ENCODE data around the gene VAMP1. TPM values are rescaled to one million over a fixed set of nuclear protein-coding genes. Genes with fewer than 3 reads are reported as not detected.

VAMP1 gene
- total and polyA plus RNA-seq, 2 of the 13 experiments (the other 11 are each of a cell fraction or from before 2014, with no cell fraction given) = 2.5 to 7.4 TPM

DNA sequence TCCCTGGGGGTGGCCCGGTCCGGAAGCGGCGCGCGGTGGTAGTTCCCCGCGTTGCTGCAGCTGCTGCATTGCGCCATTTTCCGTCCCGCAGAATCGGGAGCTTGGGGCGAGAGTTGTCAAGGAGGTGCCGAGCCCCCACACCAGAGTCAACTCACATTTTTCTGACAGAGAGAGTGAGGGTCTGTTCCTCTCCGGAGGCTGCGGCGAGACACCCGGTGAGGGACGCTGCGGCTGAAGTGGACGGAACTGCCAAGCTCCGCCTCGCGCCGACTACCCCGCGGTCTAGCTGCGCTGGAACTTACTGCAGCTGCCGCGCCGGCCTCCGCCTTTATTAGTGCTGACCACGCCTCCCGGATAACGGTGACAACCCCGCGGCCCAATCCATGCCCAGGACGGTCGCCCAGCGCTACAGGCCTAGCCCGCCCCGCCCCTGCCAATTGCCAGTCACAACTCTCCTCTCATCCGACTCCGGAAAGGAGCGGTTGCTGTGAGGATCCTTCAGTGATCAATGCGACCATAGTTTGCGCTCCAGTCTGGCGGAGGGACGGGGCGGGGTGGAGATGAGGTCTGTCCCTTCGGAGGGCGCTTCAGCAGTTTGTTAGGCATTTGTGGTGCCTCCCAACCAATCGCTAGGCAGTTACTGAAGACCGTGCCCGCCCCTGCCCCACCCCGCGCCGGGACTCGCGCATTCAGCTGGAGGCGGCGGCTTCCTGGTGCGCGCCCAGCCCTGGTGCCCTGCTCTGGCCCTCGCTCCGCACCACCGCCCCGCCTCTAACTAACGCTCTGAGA, at the start of gene VAMP1 (continued):
- TF ChIP-seq, protein P1, sequence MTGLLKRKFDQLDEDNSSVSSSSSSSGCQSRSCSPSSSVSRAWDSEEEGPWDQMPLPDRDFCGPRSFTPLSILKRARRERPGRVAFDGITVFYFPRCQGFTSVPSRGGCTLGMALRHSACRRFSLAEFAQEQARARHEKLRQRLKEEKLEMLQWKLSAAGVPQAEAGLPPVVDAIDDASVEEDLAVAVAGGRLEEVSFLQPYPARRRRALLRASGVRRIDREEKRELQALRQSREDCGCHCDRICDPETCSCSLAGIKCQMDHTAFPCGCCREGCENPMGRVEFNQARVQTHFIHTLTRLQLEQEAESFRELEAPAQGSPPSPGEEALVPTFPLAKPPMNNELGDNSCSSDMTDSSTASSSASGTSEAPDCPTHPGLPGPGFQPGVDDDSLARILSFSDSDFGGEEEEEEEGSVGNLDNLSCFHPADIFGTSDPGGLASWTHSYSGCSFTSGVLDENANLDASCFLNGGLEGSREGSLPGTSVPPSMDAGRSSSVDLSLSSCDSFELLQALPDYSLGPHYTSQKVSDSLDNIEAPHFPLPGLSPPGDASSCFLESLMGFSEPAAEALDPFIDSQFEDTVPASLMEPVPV (CRISPR knock-in tag; IDR thresholded peaks at IDR 0.05) = peak; percentile 90; the same call in 1 of the 2 replicates
- TF ChIP-seq SMYD3 (CRISPR knock-in tag; IDR thresholded peaks at IDR 0.05) (peak; percentile 87; the same call in 1 of the 2 replicates), SOX6 (IDR thresholded peaks at IDR 0.05) (no peak), SOX6 (CRISPR knock-in tag; IDR thresholded peaks at IDR 0.05) (peak; percentile 73; the same call in 1 of the 2 replicates), RBAK (CRISPR knock-in tag; IDR thresholded peaks at IDR 0.05) (0 out of 2 replicates have a peak, but pooled peaks have one; percentile 42), ZNF878 (CRISPR knock-in tag; IDR thresholded peaks at IDR 0.05) (0 out of 2 replicates have a peak, but pooled peaks have one; percentile 68), JARID2 (CRISPR knock-in tag; IDR thresholded peaks at IDR 0.05; ENCODE audit: insufficient replicate concordance) (peak; percentile 59), DNMT3B (CRISPR knock-in tag; conservative IDR thresholded peaks at IDR 0.05) (no peak), TMF1 (CRISPR knock-in tag; IDR thresholded peaks at IDR 0.05; ENCODE audit: low read depth) (peak; percentile 81; the same call in 1 of the 2 replicates), SP1 (IDR thresholded peaks at IDR 0.05) (no peak), SP1 (CRISPR knock-in tag; IDR thresholded peaks at IDR 0.05) (peak; percentile 96), MEIS2 (CRISPR knock-in tag; IDR thresholded peaks at IDR 0.05) (peak; percentile 33; the same call in 1 of the 2 replicates), HDAC6 (IDR thresholded peaks at IDR 0.05; ENCODE audit: low read depth, low read length) (no peak), KDM5A (IDR thresholded peaks at IDR 0.05; ENCODE audit: borderline replicate concordance, low read length) (no peak), NFYC (CRISPR knock-in tag; IDR thresholded peaks at IDR 0.05) (peak; percentile 93), RFX5 (IDR thresholded peaks at IDR 0.05; ENCODE audit: low read depth, low read length) (0 out of 2 replicates have a peak, but pooled peaks have one; percentile 35), PAX8 (CRISPR knock-in tag; IDR thresholded peaks at IDR 0.05; ENCODE audit: borderline replicate concordance) (peak; percentile 87; the same call in 1 of the 2 replicates), ZFP82 (CRISPR knock-in tag; IDR thresholded peaks at IDR 0.05; ENCODE audit: borderline replicate concordance) (peak; percentile 79; the same call in 1 of the 2 replicates), NONO (IDR thresholded peaks at IDR 0.05) (no peak), NONO (CRISPR knock-in tag; conservative IDR thresholded peaks at IDR 0.05) (peak; percentile 92)
- TF ChIP-seq, protein P2, sequence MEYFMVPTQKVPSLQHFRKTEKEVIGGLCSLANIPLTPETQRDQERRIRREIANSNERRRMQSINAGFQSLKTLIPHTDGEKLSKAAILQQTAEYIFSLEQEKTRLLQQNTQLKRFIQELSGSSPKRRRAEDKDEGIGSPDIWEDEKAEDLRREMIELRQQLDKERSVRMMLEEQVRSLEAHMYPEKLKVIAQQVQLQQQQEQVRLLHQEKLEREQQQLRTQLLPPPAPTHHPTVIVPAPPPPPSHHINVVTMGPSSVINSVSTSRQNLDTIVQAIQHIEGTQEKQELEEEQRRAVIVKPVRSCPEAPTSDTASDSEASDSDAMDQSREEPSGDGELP (IDR thresholded peaks at IDR 0.05; ENCODE audit: borderline replicate concordance, low read depth) = peak; percentile 75; the same call in 1 of the 2 replicates
- TF ChIP-seq, protein P3, sequence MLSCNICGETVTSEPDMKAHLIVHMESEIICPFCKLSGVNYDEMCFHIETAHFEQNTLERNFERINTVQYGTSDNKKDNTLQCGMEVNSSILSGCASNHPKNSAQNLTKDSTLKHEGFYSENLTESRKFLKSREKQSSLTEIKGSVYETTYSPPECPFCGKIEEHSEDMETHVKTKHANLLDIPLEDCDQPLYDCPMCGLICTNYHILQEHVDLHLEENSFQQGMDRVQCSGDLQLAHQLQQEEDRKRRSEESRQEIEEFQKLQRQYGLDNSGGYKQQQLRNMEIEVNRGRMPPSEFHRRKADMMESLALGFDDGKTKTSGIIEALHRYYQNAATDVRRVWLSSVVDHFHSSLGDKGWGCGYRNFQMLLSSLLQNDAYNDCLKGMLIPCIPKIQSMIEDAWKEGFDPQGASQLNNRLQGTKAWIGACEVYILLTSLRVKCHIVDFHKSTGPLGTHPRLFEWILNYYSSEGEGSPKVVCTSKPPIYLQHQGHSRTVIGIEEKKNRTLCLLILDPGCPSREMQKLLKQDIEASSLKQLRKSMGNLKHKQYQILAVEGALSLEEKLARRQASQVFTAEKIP (CRISPR knock-in tag; IDR thresholded peaks at IDR 0.05; ENCODE audit: borderline replicate concordance) = no peak
- TF ChIP-seq, protein P4, sequence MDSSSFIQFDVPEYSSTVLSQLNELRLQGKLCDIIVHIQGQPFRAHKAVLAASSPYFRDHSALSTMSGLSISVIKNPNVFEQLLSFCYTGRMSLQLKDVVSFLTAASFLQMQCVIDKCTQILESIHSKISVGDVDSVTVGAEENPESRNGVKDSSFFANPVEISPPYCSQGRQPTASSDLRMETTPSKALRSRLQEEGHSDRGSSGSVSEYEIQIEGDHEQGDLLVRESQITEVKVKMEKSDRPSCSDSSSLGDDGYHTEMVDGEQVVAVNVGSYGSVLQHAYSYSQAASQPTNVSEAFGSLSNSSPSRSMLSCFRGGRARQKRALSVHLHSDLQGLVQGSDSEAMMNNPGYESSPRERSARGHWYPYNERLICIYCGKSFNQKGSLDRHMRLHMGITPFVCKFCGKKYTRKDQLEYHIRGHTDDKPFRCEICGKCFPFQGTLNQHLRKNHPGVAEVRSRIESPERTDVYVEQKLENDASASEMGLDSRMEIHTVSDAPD (CRISPR knock-in tag; IDR thresholded peaks at IDR 0.05) = peak; percentile 12
- TF ChIP-seq, protein P5, sequence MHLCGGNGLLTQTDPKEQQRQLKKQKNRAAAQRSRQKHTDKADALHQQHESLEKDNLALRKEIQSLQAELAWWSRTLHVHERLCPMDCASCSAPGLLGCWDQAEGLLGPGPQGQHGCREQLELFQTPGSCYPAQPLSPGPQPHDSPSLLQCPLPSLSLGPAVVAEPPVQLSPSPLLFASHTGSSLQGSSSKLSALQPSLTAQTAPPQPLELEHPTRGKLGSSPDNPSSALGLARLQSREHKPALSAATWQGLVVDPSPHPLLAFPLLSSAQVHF (CRISPR knock-in tag; IDR thresholded peaks at IDR 0.05) = no peak; the same call in 1 of the 2 replicates
